Activated CD4-positive, alpha-beta T cell treated with anti-CD3 and anti-CD28 coated beads for 48 hours (primary cell): ENCODE data around the gene HDLBP.

Experiments
- DNase-seq: peaks from one replicate; pipeline ENCODE4 v3.0.0-alpha.2; 2020

Gene HDLBP

GRCh38 chr2:241315093-241315878 lies at the start of gene HDLBP:
Gene HDLBP, minus strand, starts transcription at chr2:241315672. Its CDS starts 48,803 bp downstream, at chr2:241266869.
- peak; percentile 100 for DNase-seq

GRCh38 chr2:241364781-241365180 lies 49.3 kb upstream of the HDLBP start:
- no peak for DNase-seq

GRCh38 chr2:241363426-241363825 lies 48.0 kb upstream of the HDLBP start:
- no peak for DNase-seq

- DNase-seq, result no peak
Observed at GRCh38 chr2:241359481-241360045, 44.1 kb upstream of the HDLBP start.

GRCh38 chr2:241358470-241358869 lies 43.0 kb upstream of the HDLBP start:
- DNase-seq, result no peak

GRCh38 chr2:241357531-241357930 lies 42.1 kb upstream of the HDLBP start:
- no peak for DNase-seq

- DNase-seq, result no peak
Observed at GRCh38 chr2:241356871-241357260, 41.4 kb upstream of the HDLBP start.

- DNase-seq, result peak; percentile 98
Observed at GRCh38 chr2:241355983-241356870, 40.8 kb upstream of the HDLBP start, which contains the start of gene FARP2. Gene FARP2, plus strand, starts transcription at chr2:241356285. Its CDS starts 16,823 bp downstream, at chr2:241373108.

GRCh38 chr2:241354668-241355658 lies 39.5 kb upstream of the HDLBP start:
- DNase-seq, result peak; percentile 87

- DNase-seq, result no peak
Observed at GRCh38 chr2:241352227-241352626, 36.8 kb upstream of the HDLBP start.

GRCh38 chr2:241351640-241352031 lies 36.2 kb upstream of the HDLBP start:
- DNase-seq, result no peak

- DNase-seq, result no peak
Observed at GRCh38 chr2:241350878-241351639, 35.6 kb upstream of the HDLBP start.

GRCh38 chr2:241350530-241350877 lies 35.0 kb upstream of the HDLBP start:
- DNase-seq, result no peak

GRCh38 chr2:241349941-241350340 lies 34.5 kb upstream of the HDLBP start:
- no peak for DNase-seq

GRCh38 chr2:241344925-241345651 lies 29.6 kb upstream of the HDLBP start:
- DNase-seq, result no peak

- DNase-seq, result no peak
Observed at GRCh38 chr2:241340631-241341163, 25.2 kb upstream of the HDLBP start.

GRCh38 chr2:241339839-241340630 lies 24.6 kb upstream of the HDLBP start:
- DNase-seq, result no peak

GRCh38 chr2:241334813-241335212 lies 19.3 kb upstream of the HDLBP start:
- DNase-seq, result no peak

GRCh38 chr2:241330616-241330981 lies 15.1 kb upstream of the HDLBP start:
- DNase-seq, result no peak
